Tibial nerve (tissue), 4 donors: ENCODE measurements around the gene UNCX.

Source experiments
- CTCF ChIP-seq, 5 experiments: fragments of 200-600 bp in 3 of 5; fragments of 450-650 bp in 2 of 5; sonication (generic) in 3 of 5; IDR thresholded peaks; one replicate each; pipeline ENCODE4 v1.5.1; 2016 to 2019; ENCODE audit warnings: antibody characterized with exemption in 5 of 5, mild to moderate bottlenecking in 3 of 5, moderate library complexity in 2 of 5
- EP300 ChIP-seq, 2 donors: sonication (generic); formaldehyde crosslinking; IDR thresholded peaks; one replicate each; pipeline ENCODE4 v1.6.1; 2017; ENCODE audit warnings: antibody characterized with exemption in 2 of 2, mild to moderate bottlenecking in 1 of 2
- POLR2A ChIP-seq, 2 donors: fragments of 450-650 bp; IDR thresholded peaks; one replicate each; pipeline ENCODE4 v1.6.1; 2017; ENCODE audit warnings: antibody characterized with exemption in 2 of 2, mild to moderate bottlenecking in 2 of 2, moderate library complexity in 2 of 2

- no peak for TF ChIP-seq CTCF (IDR thresholded peaks at IDR 0.05)
- TF ChIP-seq POLR2A (IDR thresholded peaks at IDR 0.05): no peak
- no peak for TF ChIP-seq EP300 (IDR thresholded peaks at IDR 0.05)
These were observed 18.2 kb downstream of the UNCX start for GRCh38 chr7:1250901-1251300.
